HepG2 (cell line): ENCODE measurements around the gene CD101. TPM values are rescaled to one million over a fixed set of nuclear protein-coding genes. Genes with fewer than 3 reads are reported as not detected.

Experiments used
- FOXC1 ChIP-seq: sonication (generic); formaldehyde crosslinking; IDR thresholded peaks from 2 replicates; pipeline ENCODE4 v1.8.0; 2022; ENCODE audit warnings: mild to moderate bottlenecking, missing genetic modification reagents, borderline replicate concordance
- POLR2A ChIP-seq, 2 experiments: IDR thresholded peaks; 2 replicates each; pipeline ENCODE4 v1.6.1; 2011; ENCODE audit warnings: low read depth in 2 of 2, low read length in 2 of 2, mild to moderate bottlenecking in 1 of 2, moderate library complexity in 1 of 2; ENCODE audit not compliant: insufficient read depth in 1 of 2
- SOX6 ChIP-seq, 2 experiments: fragments of 450-650 bp in 1 of 2; sonication (generic) in 1 of 2; formaldehyde crosslinking in 1 of 2; IDR thresholded peaks; 2 replicates each; pipeline versions ENCODE4 v1.4.0 to v1.6.1; 2017 to 2020; ENCODE audit warnings: antibody characterized with exemption in 1 of 2, mild to moderate bottlenecking in 1 of 2, missing genetic modification reagents in 1 of 2
- ZBTB21 ChIP-seq: sonication (generic); formaldehyde crosslinking; IDR thresholded peaks from 2 replicates; pipeline ENCODE4 v1.4.0; 2020; ENCODE audit warnings: missing genetic modification reagents
- ZBTB40 ChIP-seq, 2 experiments: fragments of 450-650 bp in 1 of 2; sonication (generic) in 1 of 2; formaldehyde crosslinking in 1 of 2; IDR thresholded peaks; 2 replicates each; pipeline versions ENCODE4 v1.6.1 to v1.8.0; 2016 to 2022; ENCODE audit warnings: antibody characterized with exemption in 1 of 2, mild to moderate bottlenecking in 1 of 2, missing genetic modification reagents in 1 of 2
- ZNF589 ChIP-seq: sonication (generic); formaldehyde crosslinking; conservative IDR thresholded peaks from 2 replicates; pipeline ENCODE4 v1.8.0; 2022; ENCODE audit warnings: mild to moderate bottlenecking, moderate library complexity, missing genetic modification reagents
- ZNF598 ChIP-seq: sonication (generic); formaldehyde crosslinking; IDR thresholded peaks from 2 replicates; pipeline ENCODE4 v1.5.1; 2020; ENCODE audit warnings: mild to moderate bottlenecking, missing genetic modification reagents, borderline replicate concordance
- ZNF724P ChIP-seq: sonication (generic); formaldehyde crosslinking; IDR thresholded peaks from 2 replicates; pipeline ENCODE4 v1.8.0; 2022; ENCODE audit warnings: missing genetic modification reagents, borderline replicate concordance
- ZNF790 ChIP-seq: sonication (generic); formaldehyde crosslinking; IDR thresholded peaks from 2 replicates; pipeline ENCODE4 v1.8.0; 2022; ENCODE audit warnings: missing genetic modification reagents, mild to moderate bottlenecking, borderline replicate concordance
- polyA plus RNA-seq, 8 experiments: library from polyadenylated mRNA; depleted of rRNA in 3 of 8; stranded (reverse) in 7 of 8; unstranded in 1 of 8; fragments of >200 nt; fragmentation: Illumina TruSeq in 4 of 8; extraction: Trizol in 4 of 8; gene quantifications; 2 replicates each; pipeline versions ENCODE4 v1.2.1 to v1.2.3, GENCODE V29; 2011 to 2016; ENCODE audit warnings: low read depth in 4 of 8, missing spikeins in 1 of 8, mixed read lengths in 1 of 8; ENCODE audit not compliant: insufficient read depth in 1 of 8
- total RNA-seq, 5 experiments: library from RNA; depleted of rRNA; stranded (reverse); fragments of >200 nt; fragmentation: Illumina TruSeq; extraction: Trizol; gene quantifications; 2 replicates each; pipeline ENCODE4 v1.2.3, GENCODE V29; 2016; ENCODE audit warnings: low read depth in 1 of 5
- TF ChIP-seq, protein P1 (sequence below): sonication (generic); formaldehyde crosslinking; IDR thresholded peaks from 2 replicates; pipeline ENCODE4 v1.4.0; 2020; ENCODE audit warnings: mild to moderate bottlenecking, missing genetic modification reagents
- TF ChIP-seq, protein P2 (sequence below): sonication (generic); formaldehyde crosslinking; IDR thresholded peaks from 2 replicates; pipeline ENCODE4 v1.4.0; 2020; ENCODE audit warnings: missing genetic modification reagents
- TF ChIP-seq, protein P3 (sequence below): sonication (generic); formaldehyde crosslinking; IDR thresholded peaks from 2 replicates; pipeline ENCODE4 v1.5.0; 2020; ENCODE audit warnings: mild to moderate bottlenecking, missing genetic modification reagents, moderate library complexity

Gene CD101
- total and polyA plus RNA-seq, 2 of the 13 experiments (the other 11 are each of a cell fraction or from before 2014, with no cell fraction given), result 0.05 to 0.09 TPM

- TF ChIP-seq SOX6 (IDR thresholded peaks at IDR 0.05) (no peak), SOX6 (CRISPR knock-in tag; IDR thresholded peaks at IDR 0.05) (peak; percentile 40; the same call in 1 of the 2 replicates), ZNF589 (CRISPR knock-in tag) (peak; percentile 58; the same call in 1 of the 2 replicates), ZBTB40 (IDR thresholded peaks at IDR 0.05) (no peak), ZBTB40 (CRISPR knock-in tag; IDR thresholded peaks at IDR 0.05) (no peak; the same call in 1 of the 2 replicates), ZNF724P (0 out of 2 replicates have a peak, but pooled peaks have one; percentile 53), ZBTB21 (CRISPR knock-in tag) (no peak), FOXC1 (peak; percentile 6; the same call in 1 of the 2 replicates), POLR2A (IDR thresholded peaks at IDR 0.05; ENCODE audit: insufficient read depth in 1 of 2, low read depth in 2 of 2, low read length in 2 of 2) (peak; percentile 45 to 67; a peak in 3 of 4 replicates), ZNF790 (no peak), ZNF598 (CRISPR knock-in tag) (0 out of 2 replicates have a peak, but pooled peaks have one; percentile 3)
- TF ChIP-seq, protein P1, sequence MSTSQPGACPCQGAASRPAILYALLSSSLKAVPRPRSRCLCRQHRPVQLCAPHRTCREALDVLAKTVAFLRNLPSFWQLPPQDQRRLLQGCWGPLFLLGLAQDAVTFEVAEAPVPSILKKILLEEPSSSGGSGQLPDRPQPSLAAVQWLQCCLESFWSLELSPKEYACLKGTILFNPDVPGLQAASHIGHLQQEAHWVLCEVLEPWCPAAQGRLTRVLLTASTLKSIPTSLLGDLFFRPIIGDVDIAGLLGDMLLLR (CRISPR knock-in tag), result peak; percentile 74; the same call in 1 of the 2 replicates
- TF ChIP-seq, protein P2, sequence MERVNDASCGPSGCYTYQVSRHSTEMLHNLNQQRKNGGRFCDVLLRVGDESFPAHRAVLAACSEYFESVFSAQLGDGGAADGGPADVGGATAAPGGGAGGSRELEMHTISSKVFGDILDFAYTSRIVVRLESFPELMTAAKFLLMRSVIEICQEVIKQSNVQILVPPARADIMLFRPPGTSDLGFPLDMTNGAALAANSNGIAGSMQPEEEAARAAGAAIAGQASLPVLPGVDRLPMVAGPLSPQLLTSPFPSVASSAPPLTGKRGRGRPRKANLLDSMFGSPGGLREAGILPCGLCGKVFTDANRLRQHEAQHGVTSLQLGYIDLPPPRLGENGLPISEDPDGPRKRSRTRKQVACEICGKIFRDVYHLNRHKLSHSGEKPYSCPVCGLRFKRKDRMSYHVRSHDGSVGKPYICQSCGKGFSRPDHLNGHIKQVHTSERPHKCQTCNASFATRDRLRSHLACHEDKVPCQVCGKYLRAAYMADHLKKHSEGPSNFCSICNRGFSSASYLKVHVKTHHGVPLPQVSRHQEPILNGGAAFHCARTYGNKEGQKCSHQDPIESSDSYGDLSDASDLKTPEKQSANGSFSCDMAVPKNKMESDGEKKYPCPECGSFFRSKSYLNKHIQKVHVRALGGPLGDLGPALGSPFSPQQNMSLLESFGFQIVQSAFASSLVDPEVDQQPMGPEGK (CRISPR knock-in tag), result no peak; the same call in 1 of the 2 replicates
- TF ChIP-seq, protein P3, sequence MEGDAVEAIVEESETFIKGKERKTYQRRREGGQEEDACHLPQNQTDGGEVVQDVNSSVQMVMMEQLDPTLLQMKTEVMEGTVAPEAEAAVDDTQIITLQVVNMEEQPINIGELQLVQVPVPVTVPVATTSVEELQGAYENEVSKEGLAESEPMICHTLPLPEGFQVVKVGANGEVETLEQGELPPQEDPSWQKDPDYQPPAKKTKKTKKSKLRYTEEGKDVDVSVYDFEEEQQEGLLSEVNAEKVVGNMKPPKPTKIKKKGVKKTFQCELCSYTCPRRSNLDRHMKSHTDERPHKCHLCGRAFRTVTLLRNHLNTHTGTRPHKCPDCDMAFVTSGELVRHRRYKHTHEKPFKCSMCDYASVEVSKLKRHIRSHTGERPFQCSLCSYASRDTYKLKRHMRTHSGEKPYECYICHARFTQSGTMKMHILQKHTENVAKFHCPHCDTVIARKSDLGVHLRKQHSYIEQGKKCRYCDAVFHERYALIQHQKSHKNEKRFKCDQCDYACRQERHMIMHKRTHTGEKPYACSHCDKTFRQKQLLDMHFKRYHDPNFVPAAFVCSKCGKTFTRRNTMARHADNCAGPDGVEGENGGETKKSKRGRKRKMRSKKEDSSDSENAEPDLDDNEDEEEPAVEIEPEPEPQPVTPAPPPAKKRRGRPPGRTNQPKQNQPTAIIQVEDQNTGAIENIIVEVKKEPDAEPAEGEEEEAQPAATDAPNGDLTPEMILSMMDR (CRISPR knock-in tag), result peak; percentile 35; the same call in 1 of the 2 replicates
These were observed 58.3 kb downstream of the CD101 start, which contains the start of gene TTF2 (continued) for GRCh38 chr1:117059678-117060440.
